ENCODE results near the gene CS. TPM values are rescaled to one million over a fixed set of nuclear protein-coding genes. Genes with fewer than 3 reads are reported as not detected.

CS gene
- total RNA-seq, 1 donor from 2014 or later: 799 TPM

DNA sequence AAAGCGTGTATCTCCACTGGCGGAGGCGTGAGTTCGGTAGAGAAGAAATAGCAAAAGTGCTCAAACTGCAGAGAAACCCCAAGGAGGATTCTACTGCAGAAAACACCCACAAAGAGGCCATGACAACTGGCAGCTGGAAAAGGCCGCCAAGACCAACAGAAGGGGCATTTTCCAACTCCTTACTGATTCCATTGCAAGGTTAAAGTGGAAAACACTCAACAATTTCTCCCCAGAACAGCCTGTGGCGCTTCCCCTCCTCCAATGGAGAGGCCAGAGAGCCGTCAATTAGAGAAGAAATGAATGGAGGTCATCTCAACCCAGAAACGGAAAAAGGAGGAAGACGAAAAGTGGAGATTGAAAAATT lies 41.3 kb downstream of the CS start:
- intact Hi-C loops (cut with DNase I): loop anchor here (5.0 kb wide), 1 partner anchor 37 kb away; the partner anchor contains the start of genes NABP2 and RNF41

DNA sequence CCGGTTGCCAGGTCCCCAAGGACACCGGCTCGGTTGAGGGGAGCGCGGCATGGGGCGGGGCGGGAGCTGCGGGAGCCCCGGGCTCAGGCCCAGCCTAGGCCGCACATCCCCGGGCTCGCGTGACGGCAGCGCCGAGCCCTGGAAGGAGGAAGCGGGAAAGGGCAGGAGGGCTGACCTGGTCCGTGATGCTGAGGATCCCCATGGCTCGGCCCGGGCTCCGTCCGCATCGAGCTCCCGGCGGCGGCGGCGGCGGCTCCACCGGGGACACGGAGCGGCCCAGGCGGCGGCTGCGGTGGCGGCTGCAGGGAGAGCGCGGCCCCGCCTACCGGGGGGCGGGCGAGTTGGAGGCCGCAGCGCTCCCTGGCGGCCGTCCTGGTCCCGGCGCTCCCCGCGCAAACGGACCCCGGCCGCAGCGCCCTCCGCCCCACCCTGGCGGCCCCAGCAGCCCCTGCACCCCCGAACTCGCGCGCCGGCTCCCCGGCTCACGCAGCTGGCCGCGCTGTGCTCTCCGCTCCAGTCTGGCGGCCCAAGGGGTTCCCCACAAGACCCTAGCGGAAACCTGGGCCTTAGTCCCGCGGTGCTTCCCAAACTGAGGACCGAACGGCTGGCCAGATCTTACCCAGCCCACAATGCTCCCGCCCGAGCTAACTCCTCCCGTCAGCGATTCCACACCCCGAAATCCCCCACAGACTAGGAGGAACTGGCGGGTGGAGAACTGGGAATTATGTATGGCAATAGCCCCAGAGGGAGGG lies 41.9 kb downstream of the CS start, which contains the start of gene ANKRD52:
TSS of gene ANKRD52 (minus strand) at position 317 of the 752 bp plus-strand sequence. CDS start at position 202, 115 bp downstream.
- intact Hi-C loops (cut with DNase I): loop anchor here (5.0 kb wide), 1 partner anchor 36 kb away; the partner anchor contains the start of genes NABP2 and RNF41

More for the DNA sequence above, 41.3 kb downstream of the CS start:
- DNase-seq (ENCODE audit: missing footprints) (no peak), ATAC-seq (no peak)

DNA sequence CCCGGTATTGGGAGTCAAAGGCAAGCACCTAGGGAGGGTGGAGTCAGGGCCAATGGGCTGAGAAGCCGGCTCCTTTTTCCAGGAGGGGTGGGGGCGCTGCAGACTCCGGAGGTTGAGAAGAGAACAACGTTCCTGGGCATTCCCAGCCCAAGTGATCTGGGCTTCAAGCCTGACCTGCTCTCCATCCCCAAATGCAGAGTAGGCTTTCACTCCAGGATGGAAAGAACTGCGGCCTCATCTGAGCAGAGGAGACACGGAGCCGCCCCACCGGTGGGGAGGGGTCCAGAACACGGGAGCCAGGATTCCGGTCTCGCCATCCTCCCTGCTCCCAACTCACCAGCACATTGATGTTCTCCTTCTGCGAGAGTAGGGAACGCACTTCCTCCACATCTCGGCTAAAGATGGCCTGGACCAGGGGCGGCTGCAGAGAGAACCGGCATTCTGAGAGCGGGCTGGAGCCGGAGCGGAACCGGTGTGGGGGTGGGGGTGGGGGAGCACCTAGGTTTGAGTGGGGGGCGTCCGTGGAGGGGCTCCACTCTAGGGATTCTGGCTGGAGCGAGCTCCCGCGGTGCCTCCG lies 42.6 kb downstream of the CS start:
- ATAC-seq: no peak
- DNase-seq (ENCODE audit: missing footprints): no peak
- intact Hi-C loops (cut with DNase I): loop anchor here (5.0 kb wide), 1 partner anchor 35 kb away; the partner anchor contains the start of genes NABP2 and RNF41

More for the DNA sequence above, 41.9 kb downstream of the CS start, which contains the start of gene ANKRD52:
- DNase-seq (ENCODE audit: missing footprints) (peak; percentile 92), ATAC-seq (peak; percentile 96)

DNA sequence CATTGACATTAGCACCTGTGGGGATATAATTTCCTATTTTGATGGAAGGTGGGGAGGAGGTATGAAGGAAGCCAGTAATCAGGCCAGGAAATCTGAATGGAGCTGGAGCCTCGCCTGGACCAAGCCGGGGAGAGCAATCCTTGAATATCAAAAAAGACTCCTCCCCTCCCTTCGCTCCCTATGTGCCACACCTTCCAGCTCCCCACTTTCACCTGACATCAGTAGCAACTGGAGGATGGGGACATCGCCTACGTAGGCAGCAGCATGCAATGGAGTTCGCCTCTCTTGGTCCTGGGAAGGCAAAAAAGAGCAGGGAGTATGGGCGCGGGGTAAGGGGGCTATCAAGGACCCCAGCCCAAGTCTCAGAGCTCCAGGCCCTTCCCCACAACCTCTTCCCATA lies 43.1 kb downstream of the CS start:
- DNase-seq (ENCODE audit: missing footprints): no peak
- ATAC-seq: no peak
- intact Hi-C loops (cut with DNase I): loop anchor here (5.0 kb wide), 1 partner anchor 35 kb away; the partner anchor contains the start of genes NABP2 and RNF41

DNA sequence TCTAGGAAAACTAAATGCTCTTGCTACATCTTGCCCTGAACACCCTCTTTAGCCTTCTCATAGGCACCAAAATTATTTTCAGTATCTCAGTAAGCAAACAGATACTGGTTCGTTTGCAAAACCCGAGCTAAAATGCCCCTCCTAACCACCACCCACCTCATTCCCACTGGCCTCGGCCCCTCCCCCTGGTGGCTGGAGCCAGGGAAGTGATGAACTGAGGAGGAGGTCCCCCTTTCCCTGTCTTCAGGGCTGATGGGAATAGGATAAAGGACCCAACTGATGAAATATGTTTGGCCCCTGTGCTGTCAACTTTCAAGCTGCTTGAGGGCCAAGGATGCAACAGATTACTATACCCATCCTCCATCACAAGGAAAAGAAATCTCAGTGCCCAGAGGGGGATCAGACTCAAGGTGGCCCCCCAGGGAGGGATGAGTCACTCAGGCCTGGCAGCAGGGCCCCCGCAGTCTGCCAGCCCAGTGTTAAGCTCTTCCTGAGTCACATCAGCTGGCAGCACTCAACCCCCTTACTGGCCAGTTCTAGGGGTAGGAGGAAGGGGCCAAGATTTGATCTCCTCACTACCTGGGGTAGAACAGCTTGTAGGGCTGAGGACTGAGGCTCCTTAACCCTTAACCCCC lies 43.7 kb downstream of the CS start:
- DNase-seq (ENCODE audit: missing footprints) (no peak), ATAC-seq (no peak)
- intact Hi-C loops (cut with DNase I): loop anchor here (5.0 kb wide), 1 partner anchor 34 kb away; the partner anchor contains the start of genes NABP2 and RNF41

DNA sequence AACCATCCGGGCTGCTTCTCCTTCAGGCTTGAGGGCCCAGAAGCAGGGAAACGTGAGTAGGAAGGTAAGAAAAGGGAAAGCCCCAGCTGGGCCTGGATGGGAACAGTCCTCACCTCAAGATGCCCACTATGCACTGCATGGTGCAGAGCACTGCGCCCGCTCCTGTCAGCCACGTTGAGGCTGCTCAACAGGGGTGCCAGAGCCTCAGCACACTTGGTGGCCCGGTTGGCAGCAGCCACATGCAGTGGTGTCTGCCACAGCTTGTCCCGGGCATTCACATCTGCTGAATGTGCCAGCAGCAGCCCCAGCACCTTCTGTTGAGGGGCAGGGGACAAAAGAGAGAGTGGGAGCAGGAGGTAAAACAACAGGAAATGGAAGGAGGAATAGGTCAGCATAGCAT lies 44.5 kb downstream of the CS start:
- intact Hi-C loops (cut with DNase I): loop anchor here (5.0 kb wide), 1 partner anchor 33 kb away; the partner anchor contains the start of genes NABP2 and RNF41
- DNase-seq (ENCODE audit: missing footprints): no peak
- no peak for ATAC-seq

DNA sequence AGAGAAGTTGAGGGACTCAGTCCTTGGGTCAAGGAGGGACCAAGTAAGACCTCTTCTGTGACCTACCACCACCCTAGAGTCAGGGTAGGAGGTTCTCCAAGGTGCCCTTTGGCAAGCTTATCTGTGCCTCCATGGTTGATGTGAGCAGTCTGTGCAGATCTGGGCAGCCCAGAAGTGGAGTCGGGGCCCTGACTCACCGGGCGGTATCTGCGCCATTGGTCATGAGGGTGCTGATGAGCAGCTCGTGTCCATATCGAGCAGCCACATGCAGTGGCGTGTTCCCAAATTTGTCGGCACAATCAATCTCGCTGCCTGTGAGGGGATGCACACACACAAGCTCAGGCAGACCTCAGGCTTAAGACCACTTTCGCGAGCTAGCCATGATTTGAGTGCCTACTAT lies 47.0 kb downstream of the CS start:
- DNase-seq (ENCODE audit: missing footprints) (no peak), ATAC-seq (no peak)
- intact Hi-C loops (cut with DNase I): no loop called here

DNA sequence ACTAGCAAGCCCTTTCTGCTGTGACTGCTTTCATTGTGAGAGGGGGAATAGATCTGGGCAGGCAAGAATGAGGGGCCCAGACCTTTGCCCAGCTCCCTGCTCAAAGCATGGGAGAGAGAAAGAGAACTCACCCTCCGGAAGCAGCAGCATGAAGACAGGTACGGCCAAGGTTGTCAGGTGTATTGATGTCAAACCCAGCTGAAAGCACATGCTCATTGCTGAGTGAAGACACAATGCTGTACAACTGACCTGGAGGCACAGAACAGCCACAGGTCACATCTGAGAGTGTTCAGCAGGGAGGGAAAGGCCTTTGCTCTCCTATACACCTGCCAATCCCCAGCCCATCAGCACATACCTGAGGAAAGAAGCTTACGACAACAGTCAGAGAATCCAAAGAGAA lies 47.5 kb downstream of the CS start:
- ATAC-seq: no peak
- no peak for DNase-seq (ENCODE audit: missing footprints)
- intact Hi-C loops (cut with DNase I): no loop called here

DNA sequence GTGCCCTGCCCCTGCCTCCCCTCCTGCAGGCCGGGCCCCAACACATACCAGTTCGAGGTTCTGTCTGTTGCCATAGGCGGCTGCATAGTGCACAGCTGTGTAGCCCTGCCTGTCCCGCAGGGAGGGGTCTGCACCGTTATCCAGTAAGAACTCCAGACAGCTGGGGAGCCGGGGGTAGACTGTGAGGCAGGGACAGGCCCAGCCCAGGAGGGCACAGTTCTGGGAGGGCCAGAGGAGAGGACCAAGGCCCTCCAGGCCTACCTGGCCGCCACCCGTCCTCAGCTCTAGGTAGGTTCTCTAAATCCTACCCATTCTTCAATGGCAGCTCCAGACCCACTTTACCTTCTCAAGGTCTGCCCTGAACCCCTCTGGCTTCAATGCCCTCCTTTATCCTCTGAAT lies 51.4 kb downstream of the CS start:
- ATAC-seq (no peak), DNase-seq (ENCODE audit: missing footprints) (peak; percentile 16)
- intact Hi-C loops (cut with DNase I): no loop called here

DNA sequence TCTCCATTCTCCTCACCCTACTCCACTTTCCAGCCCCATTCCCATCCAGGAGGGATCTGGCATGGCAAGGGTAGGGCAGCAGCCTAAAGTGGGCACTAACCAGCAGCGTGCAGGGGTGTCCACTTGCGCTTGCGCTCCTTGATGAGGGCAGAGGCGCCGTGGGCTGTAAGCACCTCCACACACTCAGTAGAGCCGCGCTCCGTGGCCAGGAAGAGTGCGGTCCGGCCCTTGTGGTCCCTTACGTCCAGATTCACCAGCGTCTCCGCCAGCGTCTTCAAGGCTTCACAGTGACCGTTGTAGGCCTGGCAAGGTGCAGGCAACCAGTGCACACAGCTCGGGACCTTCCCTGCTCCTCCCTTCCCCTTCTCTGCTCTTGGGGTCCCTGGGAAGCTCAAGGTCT lies 52.2 kb downstream of the CS start:
- intact Hi-C loops (cut with DNase I): no loop called here
- ATAC-seq (no peak), DNase-seq (ENCODE audit: missing footprints) (peak; percentile 50)

DNA sequence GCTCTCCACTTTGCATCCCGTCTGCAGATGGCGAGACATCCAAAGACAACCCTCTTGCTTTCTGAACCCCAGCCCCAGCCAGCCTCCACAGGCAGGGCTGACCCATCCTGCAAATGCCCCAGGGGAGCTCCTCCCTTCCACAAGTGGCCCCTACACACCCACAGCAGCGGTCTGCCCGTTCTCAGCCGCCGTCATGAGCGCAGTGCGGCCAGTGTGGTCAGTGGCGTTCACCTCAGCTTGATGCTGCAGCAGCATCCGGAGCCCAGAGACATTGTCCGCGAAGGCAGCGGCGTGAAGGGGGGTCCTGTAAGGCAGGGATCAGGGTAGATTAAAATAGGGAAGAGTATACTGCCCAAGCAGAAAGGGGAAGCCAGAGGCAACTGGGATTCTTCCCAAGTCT lies 55.6 kb downstream of the CS start:
- intact Hi-C loops (cut with DNase I): no loop called here
- DNase-seq (ENCODE audit: missing footprints): no peak
- no peak for ATAC-seq

DNA sequence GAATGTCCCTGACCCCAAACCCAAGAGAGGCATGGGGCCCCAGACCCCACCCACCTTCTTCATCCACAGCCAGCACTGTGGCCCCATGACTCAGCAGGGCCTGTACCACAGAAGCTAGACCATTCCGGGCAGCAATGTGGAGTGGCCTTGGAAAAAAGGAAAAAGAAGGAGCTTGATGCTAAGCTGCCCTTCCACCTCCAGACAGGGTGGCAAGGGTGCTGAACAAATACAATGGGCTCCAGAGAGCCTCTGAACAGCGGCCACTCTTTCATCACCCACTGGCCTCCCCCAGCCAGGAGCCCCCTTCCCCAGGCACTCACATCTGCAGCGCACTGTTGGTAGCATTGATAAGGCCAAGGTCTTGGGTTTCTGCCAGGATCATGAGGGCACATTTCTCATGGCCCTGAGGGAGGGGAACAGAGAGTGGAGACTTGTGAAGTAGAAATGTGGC lies 56.4 kb downstream of the CS start:
- no peak for DNase-seq (ENCODE audit: missing footprints)
- ATAC-seq: peak; percentile 35
- intact Hi-C loops (cut with DNase I): no loop called here

DNA sequence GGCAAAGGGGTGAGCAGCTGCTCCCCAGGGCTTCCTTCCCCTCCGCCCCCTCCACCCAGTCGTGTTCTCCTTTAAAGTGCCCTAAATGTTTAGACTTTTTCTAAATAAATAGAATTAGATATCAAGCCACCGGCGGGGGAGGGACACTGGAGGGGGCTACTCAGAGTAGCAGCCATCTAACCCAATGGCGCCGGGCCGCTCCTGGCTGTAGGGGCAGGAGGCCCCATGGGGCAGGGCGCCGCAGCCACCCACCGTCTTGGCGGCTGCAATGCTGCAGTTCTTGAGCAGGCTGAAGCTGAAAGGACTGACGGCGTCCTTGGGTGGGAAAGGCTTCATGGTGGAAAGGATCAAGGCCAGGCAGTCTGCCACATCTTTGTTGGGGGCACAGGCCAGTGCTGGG lies 57.1 kb downstream of the CS start:
- ATAC-seq: no peak
- intact Hi-C loops (cut with DNase I): no loop called here
- DNase-seq (ENCODE audit: missing footprints): peak; percentile 62

DNA sequence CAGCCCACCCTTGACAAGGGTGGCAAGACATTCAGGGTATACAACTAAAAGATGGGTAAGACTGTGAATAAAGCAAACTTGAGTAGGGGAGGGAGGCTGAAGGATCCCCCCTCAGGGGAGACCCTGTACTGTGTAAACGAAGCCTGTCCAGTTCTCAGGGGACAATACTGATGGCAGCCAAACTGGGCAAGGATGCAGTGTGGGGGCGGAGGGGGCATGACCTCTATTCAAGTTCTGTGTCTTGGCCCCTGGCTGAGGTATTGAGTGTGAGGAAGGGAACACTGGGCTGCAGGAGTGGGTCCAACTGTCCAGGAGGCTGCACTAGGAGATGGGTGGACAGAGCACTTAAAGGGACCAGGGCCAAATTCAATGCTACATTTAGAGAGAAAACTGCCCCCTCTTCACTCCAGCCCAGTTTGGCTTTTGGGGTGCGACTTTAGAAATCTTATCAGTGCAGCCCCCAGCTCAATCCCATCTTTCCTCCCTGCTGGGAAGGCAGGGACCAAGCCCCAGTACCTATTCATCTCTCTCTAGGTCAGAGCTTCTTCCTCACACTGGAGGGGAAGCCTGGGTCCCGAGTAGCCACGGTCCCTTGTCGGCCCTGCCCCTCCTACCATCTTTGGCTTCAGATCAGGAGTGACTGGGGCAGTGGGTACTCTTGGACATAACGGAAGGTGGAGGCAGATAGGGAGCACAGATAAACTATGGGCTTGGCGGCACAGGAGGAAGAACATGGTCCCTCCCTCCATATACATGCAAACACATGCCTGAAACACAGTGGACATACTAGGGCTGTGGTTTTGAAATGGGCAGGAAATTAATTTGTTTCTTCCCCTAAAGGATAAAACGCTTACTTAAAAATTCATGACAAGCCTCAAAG lies 58.5 kb downstream of the CS start:
- intact Hi-C loops (cut with DNase I): no loop called here
- no peak for ATAC-seq
- peak; percentile 48 for DNase-seq (ENCODE audit: missing footprints)

DNA sequence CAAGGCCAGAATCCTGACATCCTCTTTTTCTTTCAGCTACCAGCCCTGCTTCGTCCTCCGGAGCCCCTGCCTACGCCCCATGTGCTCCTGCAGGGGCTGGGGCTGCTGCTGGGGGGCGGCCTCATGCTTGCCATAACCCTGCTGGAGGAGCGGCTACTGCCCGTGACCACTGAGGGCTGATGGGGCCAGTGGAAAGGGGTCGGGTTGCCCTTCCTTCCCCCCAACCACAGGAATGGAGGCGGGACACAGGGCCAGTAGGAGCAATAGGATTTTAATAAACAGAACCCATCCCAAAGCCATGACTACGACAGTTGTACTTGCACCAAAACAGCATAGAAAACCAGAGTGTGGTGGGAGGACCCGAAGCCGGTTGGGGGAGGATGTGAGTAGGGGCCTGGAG lies 62.6 kb downstream of the CS start:
- ATAC-seq (no peak), DNase-seq (ENCODE audit: missing footprints) (peak; percentile 44)
- intact Hi-C loops (cut with DNase I): no loop called here

DNA sequence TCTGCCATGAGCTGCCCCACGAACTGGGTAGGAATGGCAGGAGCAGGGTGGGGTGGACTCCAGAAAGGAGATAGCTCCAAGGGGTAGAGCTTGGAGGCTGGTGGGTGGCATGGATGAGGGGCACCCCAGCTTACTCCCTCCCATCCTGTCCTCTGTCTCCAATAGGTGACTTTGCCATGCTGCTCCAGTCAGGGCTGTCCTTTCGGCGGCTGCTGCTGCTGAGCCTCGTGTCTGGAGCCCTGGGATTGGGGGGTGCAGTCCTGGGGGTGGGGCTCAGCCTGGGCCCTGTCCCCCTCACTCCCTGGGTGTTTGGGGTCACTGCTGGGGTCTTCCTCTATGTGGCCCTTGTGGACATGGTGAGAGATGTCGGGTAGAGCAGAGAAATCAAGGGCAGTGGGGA lies 63.1 kb downstream of the CS start:
- DNase-seq (ENCODE audit: missing footprints) (no peak), ATAC-seq (no peak)
- intact Hi-C loops (cut with DNase I): no loop called here

DNA sequence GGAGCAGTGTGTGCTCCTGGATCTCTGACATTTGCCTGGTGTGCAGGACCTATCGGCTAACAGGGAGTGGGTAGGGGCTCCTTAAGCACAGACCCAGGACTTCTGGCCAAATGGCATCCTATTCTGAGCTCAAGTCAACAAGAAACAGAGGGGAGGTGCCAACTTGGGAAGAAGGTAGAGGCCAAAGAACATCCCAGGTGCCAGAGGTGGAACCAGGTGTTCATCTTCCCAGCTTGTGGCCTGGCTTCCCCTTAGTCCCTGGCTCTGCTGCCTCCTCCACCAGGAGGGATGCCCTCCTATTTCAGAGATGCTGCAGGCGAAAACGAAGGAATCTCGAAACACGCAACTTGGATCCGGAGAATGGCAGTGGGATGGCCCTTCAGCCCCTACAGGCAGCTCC lies 64.0 kb downstream of the CS start:
- peak; percentile 7 for DNase-seq (ENCODE audit: missing footprints)
- intact Hi-C loops (cut with DNase I): no loop called here
- ATAC-seq: no peak

DNA sequence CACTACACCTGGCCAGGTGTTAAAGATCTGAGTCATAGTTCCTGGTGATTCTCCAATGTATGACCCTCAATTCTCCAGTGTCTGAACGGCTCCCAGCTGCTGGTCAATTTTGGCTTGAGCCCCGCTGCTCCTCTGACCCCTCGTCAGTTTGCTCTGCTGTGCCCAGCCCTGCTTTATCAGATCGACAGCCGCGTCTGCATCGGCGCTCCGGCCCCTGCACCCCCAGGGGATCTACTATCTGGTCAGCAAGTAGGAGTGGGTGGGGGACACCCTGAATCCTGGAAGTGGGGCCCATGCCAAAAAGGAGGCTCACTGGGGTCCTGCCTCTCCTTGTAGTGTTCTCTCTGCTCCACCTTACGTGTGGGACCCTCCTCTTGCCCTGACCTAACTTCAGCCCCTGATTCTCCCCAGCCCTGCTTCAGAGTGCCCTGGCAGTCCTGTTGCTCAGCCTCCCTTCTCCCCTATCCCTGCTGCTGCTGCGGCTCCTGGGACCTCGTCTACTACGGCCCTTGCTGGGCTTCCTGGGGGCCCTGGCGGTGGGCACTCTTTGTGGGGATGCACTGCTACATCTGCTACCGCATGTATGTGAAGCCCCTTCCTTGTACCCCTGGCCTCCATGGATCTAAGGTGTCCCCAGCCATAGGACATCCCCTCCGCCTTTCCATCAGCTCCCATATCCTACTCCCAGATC lies 65.2 kb downstream of the CS start:
- ATAC-seq (no peak), DNase-seq (ENCODE audit: missing footprints) (peak; percentile 25)
- intact Hi-C loops (cut with DNase I): no loop called here
